Tibial nerve (tissue), 4 donors: ENCODE measurements around the gene ZNF800.

Experiments used
- EP300 ChIP-seq, 2 donors: sonication (generic); formaldehyde crosslinking; IDR thresholded peaks; one replicate each; pipeline ENCODE4 v1.6.1; 2017; ENCODE audit warnings: antibody characterized with exemption in 2 of 2, mild to moderate bottlenecking in 1 of 2
- POLR2A ChIP-seq, 2 donors: fragments of 450-650 bp; IDR thresholded peaks; one replicate each; pipeline ENCODE4 v1.6.1; 2017; ENCODE audit warnings: antibody characterized with exemption in 2 of 2, mild to moderate bottlenecking in 2 of 2, moderate library complexity in 2 of 2
- TF ChIP-seq, protein P1 (sequence below), 5 experiments: fragments of 200-600 bp in 3 of 5; fragments of 450-650 bp in 2 of 5; sonication (generic) in 3 of 5; IDR thresholded peaks; one replicate each; pipeline ENCODE4 v1.5.1; 2016 to 2019; ENCODE audit warnings: antibody characterized with exemption in 5 of 5, mild to moderate bottlenecking in 3 of 5, moderate library complexity in 2 of 5

DNA sequence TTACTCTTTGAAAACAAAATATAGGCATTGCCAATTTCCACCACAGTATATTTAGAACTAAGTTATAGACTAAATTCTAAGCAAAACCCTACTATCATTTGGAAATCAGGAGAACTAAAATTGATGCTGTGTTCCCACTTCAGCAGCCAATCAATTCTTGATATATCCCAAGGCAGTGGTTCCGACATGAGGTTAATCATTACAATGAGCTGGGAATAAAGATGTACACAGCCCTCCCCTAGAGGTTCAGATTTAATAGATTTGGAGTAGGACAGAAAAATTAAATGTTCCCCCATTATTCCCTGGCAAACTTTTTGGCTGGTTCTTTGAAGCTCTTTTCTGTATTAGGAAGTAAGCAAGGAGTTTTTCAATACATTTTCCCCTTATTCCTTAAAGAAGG lies 15.1 kb downstream of the ZNF800 start:
- TF ChIP-seq POLR2A (IDR thresholded peaks at IDR 0.05) (no peak), EP300 (IDR thresholded peaks at IDR 0.05) (no peak)
- TF ChIP-seq, protein P1, sequence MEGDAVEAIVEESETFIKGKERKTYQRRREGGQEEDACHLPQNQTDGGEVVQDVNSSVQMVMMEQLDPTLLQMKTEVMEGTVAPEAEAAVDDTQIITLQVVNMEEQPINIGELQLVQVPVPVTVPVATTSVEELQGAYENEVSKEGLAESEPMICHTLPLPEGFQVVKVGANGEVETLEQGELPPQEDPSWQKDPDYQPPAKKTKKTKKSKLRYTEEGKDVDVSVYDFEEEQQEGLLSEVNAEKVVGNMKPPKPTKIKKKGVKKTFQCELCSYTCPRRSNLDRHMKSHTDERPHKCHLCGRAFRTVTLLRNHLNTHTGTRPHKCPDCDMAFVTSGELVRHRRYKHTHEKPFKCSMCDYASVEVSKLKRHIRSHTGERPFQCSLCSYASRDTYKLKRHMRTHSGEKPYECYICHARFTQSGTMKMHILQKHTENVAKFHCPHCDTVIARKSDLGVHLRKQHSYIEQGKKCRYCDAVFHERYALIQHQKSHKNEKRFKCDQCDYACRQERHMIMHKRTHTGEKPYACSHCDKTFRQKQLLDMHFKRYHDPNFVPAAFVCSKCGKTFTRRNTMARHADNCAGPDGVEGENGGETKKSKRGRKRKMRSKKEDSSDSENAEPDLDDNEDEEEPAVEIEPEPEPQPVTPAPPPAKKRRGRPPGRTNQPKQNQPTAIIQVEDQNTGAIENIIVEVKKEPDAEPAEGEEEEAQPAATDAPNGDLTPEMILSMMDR (IDR thresholded peaks at IDR 0.05): no peak
